UCSD-AML1 (cell line): Measurements from ENCODE around the gene SHROOM1.
"Not testable (repeated sequence)": the region's sequence is repeated elsewhere in the genome, so short reads cannot be mapped to it uniquely, and the experiment has no call there.

Experiments
- DNase-seq: peaks from one replicate; lab custom pipeline; 2025; ENCODE audit not compliant: unreplicated experiment; lab: John Stamatoyannopoulos, UW

The SHROOM1 gene

GRCh38 chr5:132830436-132831094 is at the start of gene SHROOM1:
SHROOM1 (minus strand) TSS chr5:132830647; CDS start chr5:132826140, 4,507 bp downstream.
- no peak for DNase-seq

DNA sequence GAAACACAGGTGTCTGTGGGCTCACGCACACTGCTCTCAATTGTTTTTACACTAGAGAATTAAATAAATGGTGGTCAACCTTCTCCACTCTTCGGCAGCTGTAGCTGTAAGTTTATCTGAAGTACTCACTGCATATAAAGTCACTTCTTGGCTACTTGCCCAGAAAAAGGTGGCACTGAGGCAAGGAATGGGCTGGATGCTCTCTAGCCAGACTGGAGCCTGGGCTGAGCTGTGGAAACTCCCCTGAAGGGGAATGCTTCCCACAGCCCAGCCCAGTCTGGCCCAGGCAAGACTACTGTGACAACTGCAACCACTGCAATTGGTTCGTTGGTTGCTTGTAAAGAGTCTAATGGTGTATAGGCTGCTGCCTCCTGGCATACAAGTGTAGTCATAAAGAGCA is 47.5 kb upstream of the SHROOM1 start:
- DNase-seq: no peak

- no peak for DNase-seq
Observed at GRCh38 chr5:132877466-132877865, 47.0 kb upstream of the SHROOM1 start.

- no peak for DNase-seq
Observed at GRCh38 chr5:132876020-132876759, 45.7 kb upstream of the SHROOM1 start.

GRCh38 chr5:132873930-132874271 is 43.5 kb upstream of the SHROOM1 start:
- DNase-seq: no peak

- DNase-seq: no peak
Observed at GRCh38 chr5:132873119-132873929, 42.9 kb upstream of the SHROOM1 start, which contains the start of gene LEAP2. LEAP2 (plus strand) TSS chr5:132873668; CDS start chr5:132873695, 27 bp downstream.

- DNase-seq: no peak
Observed at GRCh38 chr5:132872788-132873118, 42.3 kb upstream of the SHROOM1 start.

DNA sequence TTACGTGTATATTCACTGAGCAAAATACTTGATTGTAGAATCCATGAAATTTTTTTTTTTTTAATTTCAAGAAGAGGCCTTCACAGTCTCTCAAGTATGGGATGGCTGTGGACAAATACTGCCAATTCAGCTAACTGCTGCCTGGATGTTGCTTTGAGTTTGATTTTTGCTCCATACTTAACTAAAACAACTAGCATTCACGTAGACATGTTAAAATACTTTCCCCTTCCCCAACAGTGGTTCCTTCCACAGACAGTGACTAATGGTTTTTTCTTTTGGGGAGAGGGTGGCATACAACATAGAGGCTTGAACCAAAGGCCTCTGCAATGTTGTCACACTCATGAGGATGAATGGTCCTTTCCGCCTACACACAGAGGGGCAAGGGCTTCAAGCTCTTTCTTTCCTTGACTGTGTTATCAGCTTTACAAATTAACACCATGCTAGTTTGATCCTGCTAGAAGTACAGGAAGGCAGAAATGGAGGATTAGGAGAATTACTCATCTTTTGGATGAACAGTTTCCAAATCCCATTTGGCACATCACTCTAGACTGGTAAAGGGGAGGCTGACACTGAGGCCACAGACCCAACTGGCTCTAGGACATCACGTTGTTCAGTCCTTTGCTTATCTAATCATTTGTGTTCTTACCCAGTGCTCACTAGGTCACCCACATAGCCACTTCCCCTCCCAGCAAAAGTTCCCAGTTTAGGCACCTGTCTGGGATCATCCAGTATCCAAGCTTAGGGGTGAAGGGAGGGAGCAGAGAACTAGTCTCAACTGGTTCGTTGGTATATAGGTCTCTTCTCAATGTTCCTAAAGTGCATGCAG is 41.2 kb upstream of the SHROOM1 start:
- DNase-seq: no peak

DNA sequence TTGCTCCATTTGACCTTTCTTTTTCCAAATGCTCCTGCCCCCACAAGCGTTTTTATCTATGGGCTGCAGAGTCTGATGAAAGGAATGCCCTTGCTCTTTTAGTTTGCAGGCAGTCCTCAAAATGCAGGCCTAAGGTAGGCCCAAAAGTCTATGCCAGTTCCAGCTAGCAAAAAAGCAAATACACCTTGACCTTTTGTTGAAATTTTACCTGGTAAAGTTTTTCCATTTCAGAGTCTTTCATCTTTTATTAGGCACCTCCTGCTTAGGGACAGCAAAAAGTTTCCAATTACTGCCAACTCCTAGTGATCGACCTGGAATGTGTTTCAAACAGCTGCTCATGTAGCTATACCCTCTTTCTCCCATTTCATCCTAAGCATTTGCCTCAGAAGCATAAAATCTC is 40.4 kb upstream of the SHROOM1 start:
- no peak for DNase-seq

DNA sequence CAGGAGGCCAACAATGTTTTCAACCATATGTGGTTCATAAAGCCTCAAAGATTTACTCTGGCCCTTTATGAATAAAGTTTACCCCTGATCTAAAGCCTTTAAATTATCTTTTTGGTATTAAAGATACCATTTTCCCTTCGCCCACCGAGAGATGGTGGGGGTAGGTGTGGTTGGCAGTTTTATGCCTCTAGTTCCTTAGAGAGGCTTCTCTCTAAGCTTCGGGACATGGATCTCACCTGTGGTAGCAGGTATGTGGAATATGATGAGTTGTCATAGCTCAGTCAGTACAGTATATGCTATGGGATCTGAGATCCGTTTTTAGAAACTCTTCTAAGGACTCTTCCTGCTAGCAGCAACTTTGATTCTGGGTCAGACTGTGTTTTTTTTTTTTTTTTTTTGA is 38.3 kb upstream of the SHROOM1 start:
- DNase-seq: no peak

- no peak for DNase-seq
Observed at GRCh38 chr5:132867046-132867451, 36.6 kb upstream of the SHROOM1 start.

DNA sequence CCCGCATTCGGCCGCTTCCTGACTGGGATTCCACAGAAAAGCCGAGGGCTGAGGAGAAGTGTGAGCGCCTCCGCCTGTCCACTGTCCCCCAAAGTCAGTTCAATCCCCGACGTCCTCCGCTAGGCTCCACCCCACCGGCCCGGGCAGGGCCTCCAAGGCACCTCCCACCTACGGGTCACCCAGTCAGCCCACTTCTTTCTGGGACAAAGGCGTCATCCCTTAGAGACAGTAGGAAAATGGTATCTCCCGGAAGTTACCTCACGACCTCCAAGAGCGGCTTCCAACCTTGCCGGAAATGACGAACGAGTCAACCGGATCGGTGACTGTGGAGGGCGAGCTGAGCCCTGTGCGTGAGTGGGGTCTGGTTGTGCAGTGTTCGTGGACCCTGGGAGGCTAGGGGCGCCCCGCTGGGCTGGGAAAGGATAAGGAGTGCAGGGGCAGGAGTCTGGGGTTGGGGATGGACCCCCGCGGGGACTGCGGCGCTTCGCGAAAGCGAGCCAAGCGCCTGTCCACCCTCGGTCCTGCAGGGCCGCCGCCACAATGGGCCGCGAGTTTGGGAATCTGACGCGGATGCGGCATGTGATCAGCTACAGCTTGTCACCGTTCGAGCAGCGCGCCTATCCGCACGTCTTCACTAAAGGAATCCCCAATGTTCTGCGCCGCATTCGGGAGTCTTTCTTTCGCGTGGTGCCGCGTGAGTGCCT is 36.0 kb upstream of the SHROOM1 start, which contains the start of the genes GDF9 and UQCRQ:
GDF9 (minus strand) TSS at position 128 of the 704 bp plus-strand sequence. CDS start 1,936 bp downstream, outside the sequence.
UQCRQ (plus strand) TSS at position 301 of the 704 bp plus-strand sequence; CDS start at position 541, 240 bp downstream.
- peak; percentile 92 for DNase-seq

DNA sequence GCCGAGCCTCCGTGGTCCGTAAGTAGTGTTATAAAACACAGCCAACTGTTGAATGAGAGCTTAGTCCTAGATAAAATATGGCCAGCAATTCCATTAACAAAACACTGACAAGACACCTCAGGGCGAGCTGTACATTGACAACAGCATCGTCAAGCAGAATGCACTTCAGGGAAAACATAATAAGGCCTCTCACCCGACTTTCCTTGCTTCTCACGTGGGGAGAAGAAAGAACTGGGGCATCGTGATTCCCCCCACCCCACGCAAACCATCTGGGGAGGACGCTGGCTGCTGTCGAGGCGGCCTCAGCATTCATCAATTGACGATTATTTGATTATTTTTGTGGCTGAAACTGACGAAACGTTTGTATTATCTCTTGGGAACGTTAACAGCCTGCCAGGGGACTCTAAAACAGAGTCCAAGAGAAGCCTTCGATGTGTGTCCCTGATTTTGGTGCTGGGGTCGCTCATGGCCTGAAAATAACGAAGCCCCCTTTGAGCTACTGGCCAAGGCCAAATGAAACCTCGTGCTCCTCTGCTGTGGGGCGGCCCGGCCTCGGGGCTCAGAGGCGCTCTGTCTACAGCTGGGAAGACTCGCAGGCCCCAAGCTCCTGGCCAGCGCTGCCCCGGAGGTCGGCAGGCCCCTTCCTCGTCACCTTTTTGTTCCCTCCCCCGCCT is 35.4 kb upstream of the SHROOM1 start:
- no peak for DNase-seq

- DNase-seq: no peak
Observed at GRCh38 chr5:132860742-132861141, 30.3 kb upstream of the SHROOM1 start.

- DNase-seq: no peak
Observed at GRCh38 chr5:132859889-132860437, 29.5 kb upstream of the SHROOM1 start.

GRCh38 chr5:132856011-132856410 is 25.6 kb upstream of the SHROOM1 start:
- no peak for DNase-seq

DNA sequence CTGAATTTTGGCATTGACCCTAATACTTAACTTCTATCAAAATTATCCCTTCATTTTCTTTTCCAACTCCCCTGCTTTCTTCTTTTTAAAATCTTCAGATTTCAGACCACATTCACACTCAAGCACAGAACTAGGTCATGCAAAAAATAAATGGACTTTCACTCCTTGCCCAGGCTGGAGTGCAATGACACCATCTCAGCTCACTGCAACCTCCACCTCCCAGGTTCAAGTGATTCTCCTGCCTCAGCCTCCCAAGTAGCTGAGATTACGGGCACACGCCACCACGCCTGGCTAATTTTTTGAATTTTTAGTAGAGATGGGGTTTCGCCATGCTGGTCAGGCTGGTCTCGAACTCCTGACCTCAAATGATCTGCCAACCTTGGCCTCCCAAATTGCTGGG is 24.5 kb upstream of the SHROOM1 start:
- not testable (repeated sequence) for DNase-seq

DNA sequence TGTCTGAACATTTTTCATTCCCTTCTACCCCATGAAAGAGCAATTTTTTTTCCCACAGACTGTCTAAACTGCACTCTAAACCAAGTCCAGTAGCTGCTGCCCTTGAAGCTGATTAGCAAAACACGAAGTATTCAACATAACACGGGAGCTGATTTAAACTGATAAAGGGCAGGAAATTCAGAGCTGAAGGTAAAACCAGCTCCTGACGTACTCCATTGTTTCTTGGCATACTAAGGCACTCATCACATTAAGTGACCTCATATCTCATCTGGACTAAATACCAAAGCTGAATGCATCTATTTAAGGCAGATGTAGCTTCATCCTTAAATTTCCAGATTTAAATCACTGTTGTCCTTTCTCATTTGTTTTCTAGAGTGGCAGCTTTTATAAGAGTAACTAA is 23.9 kb upstream of the SHROOM1 start:
- no peak for DNase-seq

DNA sequence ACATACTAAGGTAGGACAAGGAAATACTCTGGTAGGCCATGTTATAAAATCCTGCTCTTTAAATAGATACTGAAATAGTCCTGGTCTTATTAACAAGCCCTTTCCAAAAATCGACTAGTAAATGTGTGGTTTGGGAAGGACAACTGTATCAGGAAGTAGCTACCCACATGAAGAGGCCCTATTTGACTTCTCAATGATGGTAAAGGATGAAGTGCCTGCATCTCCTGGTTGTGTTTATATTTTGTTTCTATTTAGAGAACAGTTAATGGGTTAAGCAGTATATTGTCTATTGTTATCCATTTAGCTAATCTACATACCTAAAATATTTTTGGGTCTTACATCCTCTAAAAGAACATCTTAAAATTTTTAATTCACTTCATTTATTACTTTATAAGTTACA is 23.3 kb upstream of the SHROOM1 start:
- DNase-seq: no peak
